Airway epithelial cell (primary cell): ENCODE results near the gene CLEC9A. TPM values are rescaled to one million over a fixed set of nuclear protein-coding genes. Genes with fewer than 3 reads are reported as not detected.

Source experiments
- total RNA-seq: library from RNA; depleted of rRNA; stranded (reverse); fragments of >200 nt; gene quantifications from 2 replicates; pipeline ENCODE4 v1.2.3, GENCODE V29; 2015

The CLEC9A gene
- not detected in 2 replicates for total RNA-seq

GRCh38 chr12:10030446-10030845 lies at the start of gene CLEC9A:
TSS of gene CLEC9A (plus strand) at chr12:10030682. CDS start at chr12:10052688, 22,006 bp downstream.

GRCh38 chr12:9999016-9999415 lies 31.5 kb upstream of the CLEC9A start, which contains the start of gene CLEC1B:
TSS of gene CLEC1B (minus strand) at chr12:9999121. CDS start at chr12:9999100, 21 bp downstream.

GRCh38 chr12:10098791-10099190 lies 68.3 kb downstream of the CLEC9A start, which contains the start of gene CLEC1A:
TSS of gene CLEC1A (minus strand) at chr12:10098985. CDS start at chr12:10098922, 63 bp downstream.

Other genes starting within 250 kb of the CLEC9A start
- not detected in 2 replicates for gene KLRF1, start 203.2 kb upstream of the CLEC9A start, total RNA-seq
- gene CLEC2B, start 161.3 kb upstream of the CLEC9A start, total RNA-seq: 0.23 and 0.63 TPM in 2 replicates
- not detected in 2 replicates for gene KLRF2, start 149.2 kb upstream of the CLEC9A start, total RNA-seq
- gene CLEC2A, start 98.3 kb upstream of the CLEC9A start, total RNA-seq: not detected in 2 replicates
- not detected in 2 replicates for gene CLEC12A, start 59.3 kb upstream of the CLEC9A start, total RNA-seq
- not detected in 2 replicates for gene CLEC1B, start 31.6 kb upstream of the CLEC9A start, total RNA-seq
- not detected in 2 replicates for gene CLEC12B, start 20.1 kb upstream of the CLEC9A start, total RNA-seq
- gene CLEC1A, start 68.3 kb downstream of the CLEC9A start, total RNA-seq: not detected in 2 replicates
- 0.14 and 1.5 TPM in 2 replicates for gene CLEC7A, start 99.5 kb downstream of the CLEC9A start, total RNA-seq
- gene OLR1, start 141.4 kb downstream of the CLEC9A start, total RNA-seq: 0.07 TPM in 1 of 2 replicates, not detected in the other
- gene TMEM52B, start 148.3 kb downstream of the CLEC9A start, total RNA-seq: not detected in 2 replicates
- gene GABARAPL1, start 182.2 kb downstream of the CLEC9A start, total RNA-seq: 11.0 and 11.3 TPM in 2 replicates